ENCODE results near the gene SVBP. TPM values are rescaled to one million over a fixed set of nuclear protein-coding genes. Genes with fewer than 3 reads are reported as not detected.

SVBP gene
- total and polyA plus RNA-seq, 4 donors: 3.4 to 21.8 (median 15.0) TPM

DNA sequence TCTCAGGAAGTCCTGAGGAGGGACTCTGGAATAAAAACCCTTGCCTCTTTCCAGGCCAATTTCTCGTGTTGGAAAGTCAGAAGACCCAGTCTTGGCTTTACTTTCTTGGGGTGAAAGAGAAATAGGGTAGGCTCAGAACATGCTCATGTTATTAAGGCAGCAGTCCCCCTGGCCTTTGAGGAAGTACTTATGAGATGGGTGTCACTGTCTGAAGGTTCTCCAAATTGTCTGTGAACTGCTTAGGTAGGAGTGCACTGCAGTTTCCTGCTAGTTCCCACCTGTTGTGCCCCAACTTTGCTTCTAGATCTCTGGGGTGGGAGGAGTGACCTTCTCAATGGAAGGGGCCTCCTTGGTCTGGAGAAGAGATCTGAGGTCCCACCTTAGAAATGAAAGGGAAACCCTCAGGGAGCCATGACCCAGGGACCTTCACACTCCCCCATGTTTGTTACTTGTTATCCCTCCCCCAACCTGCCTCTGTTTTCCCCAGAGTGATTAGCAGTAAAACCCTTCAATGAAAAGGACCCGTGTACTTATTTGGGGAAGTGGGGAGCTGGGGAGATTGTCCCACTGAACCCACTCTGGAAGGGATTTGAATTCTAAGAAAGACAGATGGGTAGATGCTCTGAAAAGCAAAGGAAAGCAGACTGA, 34.9 kb upstream of the SVBP start:
- Histone ChIP-seq H3K27me3 (ENCODE audit: control insufficient read depth in 4 of 4, insufficient read depth in 4 of 4, low read length in 3 of 4) (no peaks in the 10 kb centered on the region), H3K36me3 (ENCODE audit: control insufficient read depth in 4 of 4, insufficient read depth in 3 of 4, low read depth in 1 of 4, low read length in 3 of 4) (peaks cover 3 to 18% (median 17%) of the 10 kb centered on the region in 4 donors), H3K4me3 (ENCODE audit: low read depth in 1 of 3, low read length in 3 of 3) (no peak overlapping the region), H3K9ac (ENCODE audit: low read depth in 1 of 2, low read length in 2 of 2) (no peak overlapping the region), H3K27ac (ENCODE audit: low read depth in 1 of 2, low read length in 2 of 2) (no peak overlapping the region), H3K9me3 (ENCODE audit: control insufficient read depth in 4 of 4, low read length in 3 of 4) (peaks cover 0 to 3% (median 0%) of the 10 kb centered on the region in 4 donors), H3K4me1 (ENCODE audit: control insufficient read depth in 4 of 4, insufficient read depth in 4 of 4, low read length in 3 of 4) (peaks cover 0 to 13% (median 9%) of the 10 kb centered on the region in 4 donors)
- WGBS: 94% methylated on average over 2 of the region's 2 CpGs
- no peak for DNase-seq (ENCODE audit: low spot score)
- TF ChIP-seq MAX (IDR thresholded peaks at IDR 0.05) (no peak), YY1 (IDR thresholded peaks at IDR 0.05) (no peak), EGR1 (IDR thresholded peaks at IDR 0.05; ENCODE audit: low read depth in 2 of 2) (no peak), SP1 (IDR thresholded peaks at IDR 0.05) (no peak), ZBTB33 (IDR thresholded peaks at IDR 0.05) (no peak), HNF4G (IDR thresholded peaks at IDR 0.05) (no peak), RXRA (IDR thresholded peaks at IDR 0.05) (no peak), RAD21 (IDR thresholded peaks at IDR 0.05) (no peak), HNF4A (conservative IDR thresholded peaks at IDR 0.05) (no peak)

DNA sequence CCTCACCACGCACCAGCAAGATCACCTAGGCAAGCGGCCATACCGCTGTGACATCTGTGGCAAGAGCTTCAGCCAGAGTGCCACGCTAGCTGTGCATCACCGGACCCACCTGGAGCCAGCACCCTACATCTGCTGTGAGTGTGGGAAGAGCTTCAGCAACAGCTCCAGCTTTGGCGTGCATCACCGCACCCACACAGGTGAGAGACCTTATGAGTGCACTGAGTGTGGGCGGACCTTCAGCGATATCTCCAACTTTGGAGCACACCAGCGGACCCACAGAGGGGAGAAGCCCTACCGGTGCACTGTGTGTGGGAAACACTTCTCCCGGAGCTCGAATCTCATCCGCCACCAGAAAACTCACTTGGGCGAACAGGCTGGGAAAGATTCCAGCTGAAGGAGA, 34.2 kb upstream of the SVBP start:
- no peaks in the 10 kb centered on the region for H3K27me3 ChIP-seq (ENCODE audit: control insufficient read depth in 4 of 4, insufficient read depth in 4 of 4, low read length in 3 of 4)
- no peak overlapping the region for H3K9ac ChIP-seq (ENCODE audit: low read depth in 1 of 2, low read length in 2 of 2)
- no peak for DNase-seq (ENCODE audit: low spot score)
- WGBS: 98% methylated on average over 15 of the region's 15 CpGs
- H3K36me3 ChIP-seq (ENCODE audit: control insufficient read depth in 4 of 4, insufficient read depth in 3 of 4, low read depth in 1 of 4, low read length in 3 of 4): peaks cover 3 to 18% (median 17%) of the 10 kb centered on the region in 4 donors
- peaks cover 0 to 3% (median 0%) of the 10 kb centered on the region in 4 donors for H3K9me3 ChIP-seq (ENCODE audit: control insufficient read depth in 4 of 4, low read length in 3 of 4)
- H3K4me3 ChIP-seq (ENCODE audit: low read depth in 1 of 3, low read length in 3 of 3): no peak overlapping the region
- no peak overlapping the region for H3K27ac ChIP-seq (ENCODE audit: low read depth in 1 of 2, low read length in 2 of 2)
- TF ChIP-seq NR2F2 (IDR thresholded peaks at IDR 0.05) (no peak), ZBTB33 (IDR thresholded peaks at IDR 0.05) (no peak), ATF3 (IDR thresholded peaks at IDR 0.05) (no peak), JUND (IDR thresholded peaks at IDR 0.05) (no peak), RXRA (IDR thresholded peaks at IDR 0.05) (no peak), TAF1 (conservative IDR thresholded peaks at IDR 0.05) (no peak), HNF4G (IDR thresholded peaks at IDR 0.05) (no peak), EGR1 (IDR thresholded peaks at IDR 0.05; ENCODE audit: low read depth in 2 of 2) (no peak), MAX (IDR thresholded peaks at IDR 0.05) (no peak), HNF4A (conservative IDR thresholded peaks at IDR 0.05) (no peak), YY1 (IDR thresholded peaks at IDR 0.05) (no peak), GABPA (IDR thresholded peaks at IDR 0.05 in 1 of 2, conservative IDR thresholded peaks at IDR 0.05 in 1 of 2) (no peak), SP1 (IDR thresholded peaks at IDR 0.05) (no peak), FOXA2 (IDR thresholded peaks at IDR 0.05) (no peak), FOXA1 (IDR thresholded peaks at IDR 0.05) (no peak), RAD21 (IDR thresholded peaks at IDR 0.05) (no peak)
- TF ChIP-seq, protein P1, sequence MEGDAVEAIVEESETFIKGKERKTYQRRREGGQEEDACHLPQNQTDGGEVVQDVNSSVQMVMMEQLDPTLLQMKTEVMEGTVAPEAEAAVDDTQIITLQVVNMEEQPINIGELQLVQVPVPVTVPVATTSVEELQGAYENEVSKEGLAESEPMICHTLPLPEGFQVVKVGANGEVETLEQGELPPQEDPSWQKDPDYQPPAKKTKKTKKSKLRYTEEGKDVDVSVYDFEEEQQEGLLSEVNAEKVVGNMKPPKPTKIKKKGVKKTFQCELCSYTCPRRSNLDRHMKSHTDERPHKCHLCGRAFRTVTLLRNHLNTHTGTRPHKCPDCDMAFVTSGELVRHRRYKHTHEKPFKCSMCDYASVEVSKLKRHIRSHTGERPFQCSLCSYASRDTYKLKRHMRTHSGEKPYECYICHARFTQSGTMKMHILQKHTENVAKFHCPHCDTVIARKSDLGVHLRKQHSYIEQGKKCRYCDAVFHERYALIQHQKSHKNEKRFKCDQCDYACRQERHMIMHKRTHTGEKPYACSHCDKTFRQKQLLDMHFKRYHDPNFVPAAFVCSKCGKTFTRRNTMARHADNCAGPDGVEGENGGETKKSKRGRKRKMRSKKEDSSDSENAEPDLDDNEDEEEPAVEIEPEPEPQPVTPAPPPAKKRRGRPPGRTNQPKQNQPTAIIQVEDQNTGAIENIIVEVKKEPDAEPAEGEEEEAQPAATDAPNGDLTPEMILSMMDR (IDR thresholded peaks at IDR 0.05; ENCODE audit: low read depth, low read length, missing input control): no peak
- TF ChIP-seq, protein P2, sequence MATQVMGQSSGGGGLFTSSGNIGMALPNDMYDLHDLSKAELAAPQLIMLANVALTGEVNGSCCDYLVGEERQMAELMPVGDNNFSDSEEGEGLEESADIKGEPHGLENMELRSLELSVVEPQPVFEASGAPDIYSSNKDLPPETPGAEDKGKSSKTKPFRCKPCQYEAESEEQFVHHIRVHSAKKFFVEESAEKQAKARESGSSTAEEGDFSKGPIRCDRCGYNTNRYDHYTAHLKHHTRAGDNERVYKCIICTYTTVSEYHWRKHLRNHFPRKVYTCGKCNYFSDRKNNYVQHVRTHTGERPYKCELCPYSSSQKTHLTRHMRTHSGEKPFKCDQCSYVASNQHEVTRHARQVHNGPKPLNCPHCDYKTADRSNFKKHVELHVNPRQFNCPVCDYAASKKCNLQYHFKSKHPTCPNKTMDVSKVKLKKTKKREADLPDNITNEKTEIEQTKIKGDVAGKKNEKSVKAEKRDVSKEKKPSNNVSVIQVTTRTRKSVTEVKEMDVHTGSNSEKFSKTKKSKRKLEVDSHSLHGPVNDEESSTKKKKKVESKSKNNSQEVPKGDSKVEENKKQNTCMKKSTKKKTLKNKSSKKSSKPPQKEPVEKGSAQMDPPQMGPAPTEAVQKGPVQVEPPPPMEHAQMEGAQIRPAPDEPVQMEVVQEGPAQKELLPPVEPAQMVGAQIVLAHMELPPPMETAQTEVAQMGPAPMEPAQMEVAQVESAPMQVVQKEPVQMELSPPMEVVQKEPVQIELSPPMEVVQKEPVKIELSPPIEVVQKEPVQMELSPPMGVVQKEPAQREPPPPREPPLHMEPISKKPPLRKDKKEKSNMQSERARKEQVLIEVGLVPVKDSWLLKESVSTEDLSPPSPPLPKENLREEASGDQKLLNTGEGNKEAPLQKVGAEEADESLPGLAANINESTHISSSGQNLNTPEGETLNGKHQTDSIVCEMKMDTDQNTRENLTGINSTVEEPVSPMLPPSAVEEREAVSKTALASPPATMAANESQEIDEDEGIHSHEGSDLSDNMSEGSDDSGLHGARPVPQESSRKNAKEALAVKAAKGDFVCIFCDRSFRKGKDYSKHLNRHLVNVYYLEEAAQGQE (IDR thresholded peaks at IDR 0.05): no peak
- peaks cover 0 to 15% (median 10%) of the 10 kb centered on the region in 4 donors for H3K4me1 ChIP-seq (ENCODE audit: control insufficient read depth in 4 of 4, insufficient read depth in 4 of 4, low read length in 3 of 4)
